MM.1S (cell line): Measurements from ENCODE around the gene TNS2.

Experiments
- DNase-seq: peaks from one replicate; pipeline ENCODE4 v3.0.0-alpha.2; 2015
- H2AFZ ChIP-seq: fragments of 300-600 bp; sonication (generic); 2 replicates; pipeline ENCODE4 v1.6.0; 2016; ENCODE audit warnings: antibody characterized with exemption, low read length
- H3F3A ChIP-seq: fragments of 300-600 bp; sonication (generic); 2 replicates; pipeline ENCODE4 v1.6.1; 2016; ENCODE audit warnings: mild to moderate bottlenecking, antibody characterized with exemption, low read length, moderate library complexity, mixed read lengths; ENCODE audit not compliant: insufficient read depth
- H3K27ac ChIP-seq: fragments of 300-600 bp; sonication (generic); 2 replicates; pipeline ENCODE4 v1.5.1; 2016; ENCODE audit warnings: mild to moderate bottlenecking, low read length
- H3K27me3 ChIP-seq: fragments of 300-600 bp; sonication (generic); replicated peaks from 2 replicates; pipeline ENCODE4 v1.6.0; 2016; ENCODE audit warnings: low read length; ENCODE audit not compliant: insufficient read depth
- H3K36me3 ChIP-seq: fragments of 300-600 bp; sonication (generic); replicated peaks from 2 replicates; pipeline ENCODE4 v1.6.1; 2016; ENCODE audit warnings: mild to moderate bottlenecking, low read length, mixed read lengths; ENCODE audit not compliant: insufficient read depth
- H3K4me1 ChIP-seq: fragments of 300-600 bp; sonication (generic); 2 replicates; pipeline ENCODE4 v1.6.1; 2016; ENCODE audit warnings: low read length, mixed read lengths
- H3K4me2 ChIP-seq: fragments of 300-600 bp; sonication (generic); 2 replicates; pipeline ENCODE4 v1.6.0; 2016; ENCODE audit warnings: low read depth, low read length
- H3K4me3 ChIP-seq: fragments of 300-600 bp; sonication (generic); 2 replicates; pipeline ENCODE4 v1.5.1; 2016; ENCODE audit warnings: low read length, mixed read lengths
- H3K79me2 ChIP-seq: fragments of 300-600 bp; sonication (generic); 2 replicates; pipeline ENCODE4 v1.6.1; 2016; ENCODE audit warnings: mixed run types, low read length, mixed read lengths
- H3K9ac ChIP-seq: fragments of 300-600 bp; sonication (generic); 2 replicates; pipeline ENCODE4 v1.6.1; 2016; ENCODE audit warnings: low read length, mixed read lengths
- H3K9me2 ChIP-seq: fragments of 300-600 bp; sonication (generic); replicated peaks from 2 replicates; pipeline ENCODE4 v1.6.1; 2016; ENCODE audit warnings: mild to moderate bottlenecking, low read length, mixed read lengths; ENCODE audit not compliant: insufficient read depth
- H3K9me3 ChIP-seq: fragments of 300-600 bp; sonication (generic); replicated peaks from 2 replicates; pipeline ENCODE4 v1.6.1; 2016; ENCODE audit warnings: mild to moderate bottlenecking, low read length, mixed read lengths; ENCODE audit not compliant: insufficient read depth
- H4K20me1 ChIP-seq: fragments of 300-600 bp; sonication (generic); 2 replicates; pipeline ENCODE4 v1.6.1; 2016; ENCODE audit warnings: mild to moderate bottlenecking, low read length, moderate library complexity, mixed read lengths; ENCODE audit not compliant: insufficient read depth
- EZH2 ChIP-seq: fragments of 300-600 bp; sonication (generic); optimal IDR thresholded peaks from 2 replicates; pipeline ENCODE3; 2017; ENCODE audit warnings: low read depth, mild to moderate bottlenecking, antibody characterized with exemption, low read length, mixed read lengths
- EZH2phosphoT487 ChIP-seq: fragments of 300-600 bp; sonication (generic); IDR thresholded peaks from 2 replicates; pipeline ENCODE4 v1.6.1; 2018; ENCODE audit warnings: antibody characterized with exemption, low read length
- TF ChIP-seq, protein P1 (sequence below): fragments of 300-600 bp; sonication (generic); IDR thresholded peaks from 2 replicates; pipeline ENCODE4 v1.5.1; 2016; ENCODE audit warnings: antibody characterized with exemption, low read length, mixed read lengths

TNS2 gene

DNA sequence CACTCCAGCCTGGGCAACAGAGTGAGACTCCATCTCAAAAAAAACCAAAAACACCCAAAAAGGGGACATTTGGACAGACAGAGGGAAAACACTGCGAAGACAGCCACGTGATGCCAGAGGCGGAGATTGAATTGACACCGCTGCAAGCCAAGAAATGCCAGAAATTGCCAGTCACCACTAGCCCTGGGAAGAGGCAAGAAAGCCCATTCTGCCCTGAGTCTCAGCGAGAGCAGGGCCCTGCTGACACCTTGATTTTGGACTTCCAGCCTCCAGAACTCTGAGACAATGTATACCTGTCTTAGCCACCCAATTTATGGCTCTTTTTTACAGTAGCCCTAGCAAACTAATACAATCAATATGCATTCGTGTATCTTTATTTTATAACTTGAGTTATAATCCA lies 40.2 kb downstream of the TNS2 start:
- Histone ChIP-seq H3K4me3 (no peak overlapping the region), H3F3A (no peaks in the 10 kb centered on the region), H3K4me1 (no peaks in the 10 kb centered on the region), H3K27me3 (no peaks in the 10 kb centered on the region), H4K20me1 (no peaks in the 10 kb centered on the region), H2AFZ (no peak overlapping the region), H3K36me3 (no peaks in the 10 kb centered on the region), H3K9me2 (no peaks in the 10 kb centered on the region), H3K9me3 (no peaks in the 10 kb centered on the region), H3K9ac (no peak overlapping the region), H3K79me2 (no peaks in the 10 kb centered on the region), H3K4me2 (no peak overlapping the region), H3K27ac (no peak overlapping the region)
- no peak for DNase-seq
- no peak for TF ChIP-seq EZH2phosphoT487
- TF ChIP-seq EZH2 = no peak
- TF ChIP-seq, protein P1, sequence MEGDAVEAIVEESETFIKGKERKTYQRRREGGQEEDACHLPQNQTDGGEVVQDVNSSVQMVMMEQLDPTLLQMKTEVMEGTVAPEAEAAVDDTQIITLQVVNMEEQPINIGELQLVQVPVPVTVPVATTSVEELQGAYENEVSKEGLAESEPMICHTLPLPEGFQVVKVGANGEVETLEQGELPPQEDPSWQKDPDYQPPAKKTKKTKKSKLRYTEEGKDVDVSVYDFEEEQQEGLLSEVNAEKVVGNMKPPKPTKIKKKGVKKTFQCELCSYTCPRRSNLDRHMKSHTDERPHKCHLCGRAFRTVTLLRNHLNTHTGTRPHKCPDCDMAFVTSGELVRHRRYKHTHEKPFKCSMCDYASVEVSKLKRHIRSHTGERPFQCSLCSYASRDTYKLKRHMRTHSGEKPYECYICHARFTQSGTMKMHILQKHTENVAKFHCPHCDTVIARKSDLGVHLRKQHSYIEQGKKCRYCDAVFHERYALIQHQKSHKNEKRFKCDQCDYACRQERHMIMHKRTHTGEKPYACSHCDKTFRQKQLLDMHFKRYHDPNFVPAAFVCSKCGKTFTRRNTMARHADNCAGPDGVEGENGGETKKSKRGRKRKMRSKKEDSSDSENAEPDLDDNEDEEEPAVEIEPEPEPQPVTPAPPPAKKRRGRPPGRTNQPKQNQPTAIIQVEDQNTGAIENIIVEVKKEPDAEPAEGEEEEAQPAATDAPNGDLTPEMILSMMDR = no peak

GRCh38 chr12:53090554-53090953 lies 40.7 kb downstream of the TNS2 start:
- H3K36me3 ChIP-seq = no peaks in the 10 kb centered on the region
- no peaks in the 10 kb centered on the region for H3K79me2 ChIP-seq
- H3K9ac ChIP-seq = no peak overlapping the region
- H3F3A ChIP-seq = no peaks in the 10 kb centered on the region
- no peaks in the 10 kb centered on the region for H3K9me2 ChIP-seq
- no peaks in the 10 kb centered on the region for H3K4me1 ChIP-seq
- H3K27ac ChIP-seq = no peak overlapping the region
- H3K27me3 ChIP-seq = no peaks in the 10 kb centered on the region
- H3K9me3 ChIP-seq = no peaks in the 10 kb centered on the region
- TF ChIP-seq EZH2phosphoT487 = no peak
- no peak for TF ChIP-seq EZH2
- TF ChIP-seq, protein P1 = no peak
- DNase-seq = no peak
- H3K4me3 ChIP-seq = no peak overlapping the region
- H4K20me1 ChIP-seq = no peaks in the 10 kb centered on the region
- no peak overlapping the region for H2AFZ ChIP-seq
- H3K4me2 ChIP-seq = no peak overlapping the region

GRCh38 chr12:53091756-53092155 lies 41.9 kb downstream of the TNS2 start:
- H3F3A ChIP-seq = no peaks in the 10 kb centered on the region

More at GRCh38 chr12:53091756-53092155, 41.9 kb downstream of the TNS2 start:
- no peaks in the 10 kb centered on the region for H3K36me3 ChIP-seq
- no peaks in the 10 kb centered on the region for H4K20me1 ChIP-seq
- H3K27me3 ChIP-seq = 0 out of 2 replicates have a peak, but pooled peaks cover under 1% of the 10 kb centered on the region
- H2AFZ ChIP-seq = no peak overlapping the region
- no peak for TF ChIP-seq EZH2phosphoT487
- no peak for TF ChIP-seq EZH2
- TF ChIP-seq, protein P1 = no peak
- H3K4me3 ChIP-seq = no peak overlapping the region
- H3K9me2 ChIP-seq = no peaks in the 10 kb centered on the region
- H3K79me2 ChIP-seq = no peaks in the 10 kb centered on the region
- H3K9me3 ChIP-seq = no peaks in the 10 kb centered on the region
- no peaks in the 10 kb centered on the region for H3K4me1 ChIP-seq
- no peak for DNase-seq
- no peak overlapping the region for H3K9ac ChIP-seq
- no peak overlapping the region for H3K27ac ChIP-seq
- H3K4me2 ChIP-seq = no peak overlapping the region
